SKM-1 (cell line): ENCODE results near the gene AKAP12.
"Not testable (repeated sequence)": the region's sequence is repeated elsewhere in the genome, so short reads cannot be mapped to it uniquely, and the experiment has no call there.

Experiments used
- DNase-seq: peaks from one replicate; lab custom pipeline; 2025; ENCODE audit not compliant: unreplicated experiment; lab: John Stamatoyannopoulos, UW

Gene AKAP12

GRCh38 chr6:151376440-151376839 lies 136.7 kb downstream of the AKAP12 start:
- DNase-seq: no peak

GRCh38 chr6:151377095-151377494 lies 137.3 kb downstream of the AKAP12 start:
- DNase-seq: no peak

GRCh38 chr6:151379933-151380847 lies 140.4 kb downstream of the AKAP12 start:
- no peak for DNase-seq

- no peak for DNase-seq
Measured at GRCh38 chr6:151380848-151381205, 141.1 kb downstream of the AKAP12 start.

- no peak for DNase-seq
Measured at GRCh38 chr6:151381722-151382121, 142.0 kb downstream of the AKAP12 start.

- DNase-seq: not testable (repeated sequence)
Measured at GRCh38 chr6:151382631-151383030, 142.9 kb downstream of the AKAP12 start.

- no peak for DNase-seq
Measured at GRCh38 chr6:151384151-151384550, 144.4 kb downstream of the AKAP12 start.

GRCh38 chr6:151385177-151385576 lies 145.4 kb downstream of the AKAP12 start:
- DNase-seq: no peak

GRCh38 chr6:151387175-151387970 lies 147.6 kb downstream of the AKAP12 start:
- no peak for DNase-seq

GRCh38 chr6:151388236-151388635 lies 148.5 kb downstream of the AKAP12 start:
- DNase-seq: no peak

- DNase-seq: no peak
Measured at GRCh38 chr6:151388997-151389617, 149.3 kb downstream of the AKAP12 start.

- no peak for DNase-seq
Measured at GRCh38 chr6:151389618-151390275, 150.0 kb downstream of the AKAP12 start.

- peak; percentile 98 for DNase-seq
Measured at GRCh38 chr6:151390276-151390850, 150.6 kb downstream of the AKAP12 start.

GRCh38 chr6:151390851-151391470 lies 151.2 kb downstream of the AKAP12 start:
- peak; percentile 38 for DNase-seq

- DNase-seq: peak; percentile 27
Measured at GRCh38 chr6:151391471-151392413, 152.0 kb downstream of the AKAP12 start, which contains the start of gene ZBTB2. Gene ZBTB2, minus strand, starts transcription at chr6:151391559. Its CDS starts 17,922 bp downstream, at chr6:151373637.

GRCh38 chr6:151392427-151392826 lies 152.7 kb downstream of the AKAP12 start:
- DNase-seq: no peak

GRCh38 chr6:151393410-151393809 lies 153.6 kb downstream of the AKAP12 start:
- DNase-seq: no peak

GRCh38 chr6:151399679-151400078 lies 159.9 kb downstream of the AKAP12 start:
- no peak for DNase-seq

- no peak for DNase-seq
Measured at GRCh38 chr6:151400473-151400872, 160.7 kb downstream of the AKAP12 start.
